Fibroblast of skin of back (primary cell): Measurements from ENCODE around the gene PGC. TPM values are rescaled to one million over a fixed set of nuclear protein-coding genes. Genes with fewer than 3 reads are reported as not detected.

ENCODE experiments used
- DNase-seq: peaks from one replicate; pipeline ENCODE4 v3.0.0-alpha.2; 2013
- polyA plus RNA-seq, 2 experiments: library from polyadenylated mRNA; unstranded; fragments of 120-200 nt; gene quantifications; one replicate each; pipeline ENCODE4 v1.2.1, GENCODE V29; 2013; ENCODE audit not compliant: insufficient read length in 2 of 2

The PGC gene
- not detected for polyA plus RNA-seq (2013, experiment 1 of 2; ENCODE audit: insufficient read length)
- polyA plus RNA-seq (2013, experiment 2 of 2; ENCODE audit: insufficient read length) = not detected

GRCh38 chr6:41747256-41748101 lies at the start of gene PGC:
Gene PGC, minus strand, starts transcription at chr6:41747397. Its CDS starts 63 bp downstream, at chr6:41747334.
- no peak for DNase-seq

DNA sequence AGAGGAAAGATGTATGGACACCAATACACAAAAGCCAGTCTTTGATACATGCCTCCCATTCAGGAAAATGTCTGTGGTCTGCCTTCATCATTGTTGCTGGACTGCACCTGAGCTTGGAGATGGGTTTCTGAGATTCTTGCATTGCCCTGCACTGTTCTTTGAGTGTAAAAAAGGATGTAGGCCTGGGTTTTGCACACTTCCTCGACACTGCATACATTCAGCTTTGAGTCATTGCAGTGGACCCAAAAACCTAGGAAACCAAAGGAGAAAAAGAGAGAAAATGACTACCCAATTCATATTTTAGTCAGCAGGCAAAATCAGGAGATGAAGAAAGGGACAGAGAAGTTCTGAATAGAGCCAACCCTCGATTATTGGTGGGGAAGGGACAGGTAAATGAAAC lies 49.3 kb upstream of the PGC start:
- no peak for DNase-seq

GRCh38 chr6:41791984-41792383 lies 44.8 kb upstream of the PGC start:
- no peak for DNase-seq

DNA sequence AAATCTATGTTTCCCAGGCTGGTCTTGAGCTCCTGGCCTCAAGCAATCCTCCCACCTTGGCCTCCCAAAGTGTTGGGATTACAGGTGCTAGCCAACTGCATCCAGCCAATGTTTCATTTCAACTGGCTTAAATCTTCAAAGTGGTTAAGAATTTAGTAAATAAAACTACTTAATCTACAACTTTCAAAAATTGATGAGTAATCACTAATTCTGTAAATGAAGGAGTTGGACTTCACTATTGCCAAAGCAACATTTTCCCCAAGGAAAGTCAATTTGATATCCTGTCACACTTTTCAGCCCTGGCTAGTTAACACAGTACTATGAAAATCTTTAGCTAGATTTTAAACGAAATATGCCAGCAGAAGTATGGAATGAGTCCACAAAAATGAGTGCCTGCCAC lies 44.1 kb upstream of the PGC start:
- no peak for DNase-seq

GRCh38 chr6:41790045-41790444 lies 42.8 kb upstream of the PGC start:
- no peak for DNase-seq

DNA sequence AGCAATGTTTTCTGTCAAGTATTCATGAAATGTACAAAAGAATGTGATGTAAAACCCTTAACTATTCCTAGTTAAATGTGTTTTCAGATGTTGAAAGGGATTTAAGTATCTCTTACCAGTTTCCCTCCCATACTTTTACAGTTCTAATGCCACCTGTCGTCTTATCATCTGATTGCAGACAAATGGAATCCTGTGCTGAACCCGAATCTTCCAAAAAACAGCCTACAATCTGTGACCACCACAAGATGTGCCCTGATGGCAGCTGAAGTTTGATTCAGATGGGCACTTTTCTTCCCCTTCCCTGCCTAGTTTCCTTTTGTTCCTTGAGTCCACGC lies 42.2 kb upstream of the PGC start:
- no peak for DNase-seq

- peak; percentile 92 for DNase-seq
Measured at GRCh38 chr6:41787219-41787917, 40.2 kb upstream of the PGC start, which contains the start of gene TOMM6. Gene TOMM6, plus strand, starts transcription at chr6:41787694. Its CDS starts 4 bp downstream, at chr6:41787698.

DNA sequence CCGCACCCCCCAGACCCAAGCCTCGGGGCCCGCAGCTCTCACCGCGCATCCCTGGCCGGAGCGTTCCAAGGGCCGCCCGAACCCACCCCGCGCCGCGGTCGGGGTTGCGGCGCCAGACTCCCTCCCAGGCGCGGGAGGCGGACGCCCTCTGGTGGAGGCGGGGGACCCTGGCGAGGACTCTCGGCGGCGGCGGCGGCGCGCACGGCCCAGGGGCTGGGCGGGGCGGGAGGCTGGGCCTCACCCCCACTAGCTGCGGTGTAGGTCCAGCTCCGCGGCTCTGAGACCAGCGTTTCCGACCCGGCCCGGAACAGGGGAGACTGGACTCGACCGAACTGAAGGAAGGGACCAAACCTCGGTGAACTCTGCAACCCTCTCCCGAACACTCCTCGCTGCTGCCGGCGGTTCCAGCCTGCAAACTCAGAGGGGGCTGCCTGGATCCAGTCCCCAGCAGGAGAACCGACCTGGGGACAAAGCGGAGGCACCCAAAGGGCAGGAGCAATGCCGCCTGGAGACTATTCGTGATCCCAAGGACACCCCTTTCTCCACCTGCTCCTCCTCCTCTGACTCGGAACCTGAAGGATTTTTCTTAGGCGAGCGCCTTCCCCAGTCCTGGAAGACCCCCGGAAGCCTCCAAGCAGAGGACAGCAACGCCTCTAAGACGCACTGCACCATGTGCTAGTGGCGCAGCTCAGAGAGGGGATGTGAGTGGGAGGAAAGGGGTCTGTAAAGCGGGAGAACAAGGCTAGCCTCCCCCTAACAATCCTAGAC lies 39.4 kb upstream of the PGC start:
- peak; percentile 82 for DNase-seq

DNA sequence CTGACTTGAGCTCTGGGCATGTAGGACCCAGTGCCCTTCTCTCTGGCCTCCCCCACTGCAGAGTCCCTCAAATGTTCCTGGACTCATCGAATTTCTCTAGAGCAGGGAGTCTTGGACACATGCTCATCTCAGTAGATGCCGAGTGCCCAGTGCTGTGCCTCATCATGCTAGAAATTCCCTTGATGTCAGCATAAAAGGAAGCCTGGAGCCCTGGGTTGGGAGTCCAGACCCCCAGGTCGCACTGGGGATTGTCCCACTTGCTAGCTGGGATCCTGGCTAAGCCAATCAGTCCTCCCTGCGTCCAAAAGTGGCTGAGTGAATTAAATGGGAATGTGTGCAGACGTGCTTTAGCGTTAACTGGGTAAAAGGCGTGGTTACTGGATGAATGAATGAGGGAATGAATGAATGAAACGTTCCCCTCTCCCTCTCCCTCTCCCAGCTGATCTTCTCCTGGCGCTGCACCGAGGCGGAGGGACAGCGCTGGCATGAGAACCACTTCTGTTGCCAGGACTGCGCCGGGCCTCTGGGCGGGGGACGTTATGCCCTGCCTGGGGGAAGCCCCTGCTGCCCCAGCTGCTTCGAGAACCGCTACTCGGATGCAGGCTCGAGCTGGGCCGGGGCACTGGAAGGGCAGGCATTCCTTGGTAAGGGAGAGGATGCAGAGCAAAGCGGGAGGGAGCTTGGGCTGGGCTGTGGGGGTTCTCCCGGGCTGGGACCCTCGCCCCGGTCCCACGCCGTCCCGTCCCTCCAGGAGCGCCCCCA lies 38.7 kb upstream of the PGC start:
- peak; percentile 39 for DNase-seq

GRCh38 chr6:41785254-41785653 lies 38.1 kb upstream of the PGC start:
- no peak for DNase-seq

DNA sequence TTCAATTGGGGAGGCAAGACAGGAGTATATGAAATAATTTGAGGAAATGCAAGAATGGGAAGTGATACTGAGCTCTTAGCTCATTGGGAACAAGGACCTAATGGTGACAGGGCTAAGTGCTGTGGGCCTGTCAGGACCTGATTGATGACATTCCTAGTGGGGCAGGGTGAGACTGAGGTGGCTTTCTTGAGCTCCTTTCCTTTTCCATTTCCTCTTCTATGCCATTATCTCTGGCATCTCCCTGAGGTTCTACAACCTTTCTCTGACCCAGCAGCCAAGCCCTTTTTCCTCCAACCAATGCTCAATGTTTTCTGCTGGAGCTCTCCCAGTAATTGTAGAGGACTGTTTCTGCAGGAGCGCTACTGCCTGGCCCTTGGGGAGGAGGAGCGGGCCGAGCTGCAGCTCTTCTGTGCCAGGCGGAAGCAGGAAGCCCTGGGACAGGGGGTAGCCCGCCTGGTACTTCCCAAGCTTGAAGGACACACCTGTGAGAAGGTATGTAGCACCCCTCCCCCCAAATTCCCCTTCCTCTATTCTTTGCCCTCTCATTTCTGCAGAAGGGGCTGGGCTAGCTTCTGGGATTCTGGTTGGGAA lies 37.5 kb upstream of the PGC start:
- DNase-seq = no peak

GRCh38 chr6:41783106-41783780 lies 36.0 kb upstream of the PGC start:
- DNase-seq = no peak

GRCh38 chr6:41781366-41781730 lies 34.2 kb upstream of the PGC start:
- no peak for DNase-seq

GRCh38 chr6:41780551-41781365 lies 33.6 kb upstream of the PGC start, which contains the start of gene PRICKLE4:
Gene PRICKLE4, plus strand, starts transcription at chr6:41780782. Its CDS starts 2,692 bp downstream, at chr6:41783474.
- DNase-seq = no peak

DNA sequence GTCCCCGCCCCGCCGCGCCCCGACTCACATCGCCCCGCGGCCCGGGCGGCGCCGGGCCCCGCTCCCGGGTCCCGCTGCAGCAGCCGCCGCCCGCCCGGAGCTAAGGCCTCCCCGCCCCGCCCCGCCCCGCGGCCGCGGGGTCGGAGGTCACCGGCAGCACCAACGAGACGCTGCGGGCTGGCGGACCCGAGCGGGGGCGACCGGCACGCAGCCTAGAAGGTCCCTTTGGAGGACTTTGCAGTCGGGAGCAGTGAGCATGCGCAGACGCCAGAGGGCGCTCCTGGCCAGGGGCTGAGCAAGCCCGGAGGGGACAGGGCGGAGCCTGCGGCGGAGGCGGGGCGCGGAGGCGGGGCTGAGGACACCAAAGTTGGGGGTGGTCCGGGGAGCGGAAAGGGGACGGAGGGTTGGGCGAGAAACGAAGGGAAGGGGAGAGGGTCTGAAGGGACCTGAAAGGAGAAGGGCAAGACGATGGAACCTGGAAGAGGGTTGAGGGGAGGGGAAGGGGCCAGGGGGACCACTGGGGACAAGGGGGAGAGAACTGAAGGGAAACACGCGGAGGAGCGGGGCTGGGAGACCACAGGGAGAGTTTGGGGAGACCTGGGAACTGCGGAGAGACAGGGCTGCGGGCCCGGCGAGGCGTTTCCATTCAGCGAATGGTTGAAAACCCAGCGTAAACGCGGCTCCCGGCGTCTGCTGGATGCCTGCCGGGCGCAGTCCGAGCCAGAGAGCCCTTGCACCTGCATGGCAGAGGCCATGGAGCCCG lies 32.8 kb upstream of the PGC start, which contains the start of gene FRS3:
Gene FRS3 (minus strand): TSS at position 113 of the 763 bp plus-strand sequence. CDS start 2,913 bp downstream, outside the sequence.
- peak; percentile 92 for DNase-seq

DNA sequence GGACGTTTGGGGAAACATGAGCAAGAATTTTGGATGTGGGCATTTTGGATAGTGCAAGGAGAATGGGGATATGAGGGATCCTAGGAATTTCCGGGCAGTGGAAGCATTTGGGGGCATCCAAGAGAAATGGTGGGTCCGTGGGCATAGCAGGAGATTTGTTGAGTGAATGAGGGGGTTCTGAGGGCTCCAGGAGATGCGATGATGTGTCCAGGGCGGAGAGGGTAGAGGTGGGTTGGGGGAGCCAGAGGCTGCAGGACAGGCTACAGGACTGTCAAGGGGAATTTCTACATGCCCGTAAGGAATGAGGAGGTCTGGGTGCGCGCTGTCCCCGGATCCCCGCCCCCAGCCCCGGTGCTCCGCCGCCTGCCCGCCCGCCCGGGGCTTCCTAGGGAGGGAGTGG lies 32.1 kb upstream of the PGC start:
- DNase-seq = no peak

DNA sequence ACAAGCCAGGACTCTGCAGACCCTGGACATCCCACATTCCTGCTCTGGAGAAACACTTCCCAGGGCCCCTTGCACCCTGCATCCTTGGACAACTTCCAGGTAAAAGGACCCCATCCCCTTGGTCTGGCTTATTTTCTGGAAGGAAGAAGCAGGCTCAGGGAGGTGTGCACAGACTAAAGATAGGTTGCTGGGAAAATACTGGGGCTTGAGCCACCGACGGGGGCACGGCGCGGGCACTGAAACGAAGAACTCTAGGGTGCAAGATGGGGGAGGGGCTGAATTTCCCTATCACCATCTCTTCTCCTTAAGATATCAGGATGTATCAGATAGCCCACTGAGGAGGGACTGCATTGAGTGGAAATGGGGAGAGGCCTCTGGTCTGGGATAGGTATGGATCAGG lies 31.7 kb upstream of the PGC start:
- DNase-seq = no peak

- DNase-seq = no peak
Measured at GRCh38 chr6:41777551-41778285, 30.5 kb upstream of the PGC start.
